Muscle of back (tissue), 11 donors: ENCODE measurements around the gene TC2N. TPM values are rescaled to one million over a fixed set of nuclear protein-coding genes. Genes with fewer than 3 reads are reported as not detected.
"Not testable (repeated sequence)": the region's sequence is repeated elsewhere in the genome, so short reads cannot be mapped to it uniquely, and the experiment has no call there.

Experiments used
- DNase-seq, 3 donors: peaks; one replicate each; pipeline versions ENCODE4 v3.0.0 to v3.0.0-alpha.2; 2013
- polyA plus RNA-seq, 10 donors: library from polyadenylated mRNA; unstranded; fragments of 120-200 nt; gene quantifications; one replicate each; pipeline ENCODE4 v1.2.1, GENCODE V29; 2013; ENCODE audit not compliant: insufficient read length in 10 of 10

The TC2N gene
- polyA plus RNA-seq, 10 donors: 1.5 to 12.5 (median 5.3) TPM

DNA sequence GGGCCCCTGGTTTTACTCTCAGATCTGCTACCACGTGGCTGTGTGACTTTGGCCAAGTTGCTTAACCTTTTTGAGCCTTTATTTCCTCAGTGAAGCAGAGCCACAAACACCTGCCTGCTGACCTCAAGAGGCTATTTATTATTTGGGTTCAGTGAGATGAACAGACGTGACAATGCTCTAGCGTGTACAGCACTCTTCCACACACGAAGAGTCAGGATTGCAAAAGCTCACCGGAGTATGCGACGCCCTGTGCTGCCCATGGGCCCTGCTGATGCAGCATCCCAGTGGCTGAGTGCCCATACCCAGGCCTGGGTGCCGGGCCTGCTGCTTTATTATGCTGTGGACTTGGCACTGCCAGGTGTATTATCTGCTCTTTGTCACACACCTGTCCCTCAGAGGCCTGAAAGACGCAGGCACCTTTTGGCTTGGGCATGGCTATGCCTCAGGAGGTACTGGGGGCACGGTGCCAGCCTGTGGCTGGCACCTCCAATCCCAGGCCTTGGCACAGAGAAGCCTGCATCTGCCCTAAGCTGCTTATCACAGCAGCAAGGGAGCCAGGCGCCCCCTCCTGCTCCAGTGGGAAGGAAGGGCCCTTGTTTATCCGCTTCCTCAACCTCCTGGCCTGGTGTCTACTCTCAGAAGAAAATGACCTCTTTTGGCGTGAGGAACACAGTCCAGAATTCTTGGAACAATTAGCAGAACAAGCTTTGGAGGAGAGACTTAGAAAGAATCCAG lies 22.3 kb upstream of the TC2N start:
- DNase-seq: no peak

DNA sequence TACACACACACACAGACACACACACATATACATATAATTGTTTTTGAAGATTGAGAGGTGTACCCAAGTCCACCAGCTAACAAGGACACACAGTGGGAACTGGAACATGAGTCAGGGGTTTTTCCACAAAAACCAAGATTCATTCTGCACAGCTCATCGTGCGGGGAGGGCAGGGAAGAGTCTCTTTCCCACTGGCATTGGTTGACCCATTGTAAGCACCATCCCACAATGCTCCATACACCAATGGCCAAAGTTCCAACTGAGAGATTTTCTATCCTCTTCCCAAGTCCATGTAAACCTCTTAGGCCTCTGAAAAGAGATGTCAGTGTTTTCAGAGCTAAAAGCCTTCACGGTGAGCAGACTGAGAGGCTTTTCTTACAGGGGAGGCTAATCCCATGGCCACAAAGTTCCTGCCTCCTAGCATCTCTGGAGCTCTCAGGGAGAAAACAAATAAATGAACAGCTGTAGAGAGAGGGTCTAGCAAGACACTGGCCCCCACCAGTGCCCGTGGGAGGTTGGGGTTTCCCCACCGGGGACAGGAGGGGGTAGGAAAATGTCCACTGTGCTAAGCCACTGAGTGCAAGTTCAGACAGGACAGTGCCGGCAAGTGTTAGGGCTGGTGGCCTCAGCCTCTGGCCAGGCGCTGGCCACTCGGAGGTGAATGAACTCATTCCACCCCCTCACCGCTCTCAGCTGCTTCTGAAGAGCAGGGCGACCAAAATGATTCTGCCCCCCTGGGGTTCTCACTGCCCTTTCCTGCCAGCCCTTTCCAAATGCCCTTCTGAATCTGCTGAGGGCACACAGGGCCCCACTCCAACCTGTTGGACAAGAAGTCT lies 21.5 kb upstream of the TC2N start:
- DNase-seq: no peak

DNA sequence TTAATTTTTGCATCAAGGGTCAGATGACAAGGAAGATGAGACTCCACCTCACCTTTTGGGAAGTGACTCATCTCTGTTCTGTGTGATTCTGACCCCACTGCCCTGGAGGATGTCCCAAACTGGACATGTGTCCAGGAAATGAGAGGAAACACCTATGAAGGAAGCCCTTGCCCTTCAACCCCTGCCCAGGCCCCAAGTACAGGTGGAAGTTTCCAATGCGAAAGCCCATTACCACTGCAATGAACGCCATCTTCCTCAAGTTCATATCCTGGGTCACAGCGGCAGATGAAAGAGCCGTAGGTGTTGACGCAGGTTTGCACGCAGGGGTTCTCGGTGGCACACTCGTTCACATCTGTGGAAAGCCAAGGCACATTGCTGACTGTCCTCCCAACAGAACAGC lies 19.6 kb upstream of the TC2N start:
- DNase-seq: no peak

DNA sequence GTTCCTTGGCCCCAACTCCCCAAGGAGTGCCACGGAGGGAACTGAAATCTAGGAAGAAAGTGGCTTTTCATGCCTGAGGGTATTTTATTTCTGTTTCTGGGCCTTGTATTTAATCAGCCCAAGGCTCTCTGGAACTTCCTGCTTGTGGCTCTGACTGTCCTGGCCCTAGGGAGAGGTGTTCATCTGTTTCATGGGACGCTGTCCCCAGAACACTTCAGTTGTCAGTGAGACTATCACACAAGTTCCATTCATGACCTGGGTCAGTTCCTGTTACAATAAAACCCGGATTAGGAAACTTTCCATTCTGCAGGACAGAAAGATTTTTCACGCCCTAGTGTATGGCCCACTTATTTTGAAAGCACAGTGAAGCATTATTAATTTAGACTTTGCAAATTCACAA lies 18.5 kb upstream of the TC2N start:
- no peak for DNase-seq

DNA sequence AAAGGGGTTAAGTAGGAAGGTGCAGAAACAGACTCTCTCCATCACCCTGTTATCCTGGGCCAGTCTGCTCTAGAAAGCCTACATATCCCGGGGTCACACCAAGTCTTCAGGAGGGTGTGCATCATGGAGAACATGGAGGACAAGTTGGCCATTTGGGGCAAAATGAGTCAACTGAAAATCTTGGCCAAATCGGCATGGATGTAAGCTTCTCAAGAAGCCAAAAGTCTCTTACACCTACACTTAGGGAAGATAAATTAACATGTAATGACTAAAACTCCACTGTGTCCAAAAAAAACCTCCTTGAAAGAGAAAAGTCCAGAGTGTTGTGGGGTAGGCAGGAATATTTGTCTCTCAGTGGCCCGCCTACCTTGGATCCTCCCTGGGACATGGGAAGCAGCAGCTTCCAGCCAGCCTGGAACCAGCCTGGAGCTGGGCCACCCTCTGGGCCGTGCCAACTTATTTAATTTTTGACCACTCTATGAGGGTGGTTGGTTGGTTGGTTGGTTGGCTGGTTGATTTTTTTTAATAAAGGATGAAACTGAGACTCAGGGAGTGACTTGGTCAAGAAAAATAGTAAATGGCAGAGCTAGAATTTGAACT lies 17.9 kb upstream of the TC2N start:
- no peak for DNase-seq

DNA sequence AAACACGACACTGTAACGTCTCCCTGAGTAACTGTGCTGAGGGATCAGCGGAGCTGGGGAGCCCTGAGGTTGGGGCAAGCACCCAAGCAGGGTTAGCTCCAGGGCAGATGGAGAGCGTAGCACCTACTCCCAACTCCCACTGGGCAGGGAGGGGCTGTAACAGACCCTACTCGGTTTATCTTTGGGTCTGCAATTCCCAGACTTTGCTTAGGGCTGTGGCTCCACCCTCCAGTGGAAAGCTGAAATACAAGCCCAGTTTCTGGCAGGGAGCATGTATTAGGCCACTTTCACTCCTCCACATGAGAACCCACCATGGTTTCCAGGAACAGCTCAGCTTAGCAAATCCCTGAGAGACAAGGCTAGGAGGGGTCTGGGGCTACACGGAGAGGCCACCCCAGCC lies 17.3 kb upstream of the TC2N start:
- DNase-seq: peak in 1 of 3 donors; percentile 74

DNA sequence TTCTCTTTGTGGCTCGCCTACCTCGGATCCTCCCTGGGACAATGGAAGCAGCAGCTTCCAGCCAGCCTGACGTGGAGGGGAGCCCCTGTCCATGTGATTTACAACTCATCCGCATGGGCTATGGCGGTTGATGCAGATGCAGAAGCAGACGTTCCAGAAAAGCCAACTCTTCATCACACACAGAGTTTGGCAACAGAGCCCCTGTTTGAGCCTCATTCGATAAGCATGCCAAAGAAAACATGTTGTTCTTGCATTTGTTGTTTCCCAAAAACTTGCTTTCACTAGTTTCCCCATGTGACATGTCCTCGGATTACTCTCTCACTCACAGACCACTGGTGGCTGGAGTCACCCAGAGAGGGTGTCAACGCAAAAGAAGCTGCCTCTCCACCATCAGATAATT lies 16.4 kb upstream of the TC2N start:
- peak in 2 of 3 donors; percentile 65 to 90 for DNase-seq

DNA sequence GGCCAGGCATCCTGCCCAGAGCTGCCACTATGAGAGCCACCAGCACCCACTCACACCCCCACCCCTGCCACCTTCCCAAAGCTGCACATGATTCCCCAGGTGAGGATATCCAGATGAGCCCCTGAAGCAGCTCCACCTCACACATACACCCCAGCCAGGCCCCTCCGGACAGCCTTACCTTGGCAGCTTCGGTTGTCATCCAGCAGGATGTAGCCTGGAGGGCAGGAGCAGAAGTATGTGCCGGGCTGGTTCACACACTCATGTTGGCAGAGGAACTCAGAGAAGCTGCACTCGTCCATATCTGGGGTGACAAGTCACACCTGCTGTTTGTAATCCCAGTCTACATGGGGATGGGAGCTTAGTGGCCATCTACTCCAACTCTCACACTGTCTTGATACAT lies 15.4 kb upstream of the TC2N start:
- no peak for DNase-seq

DNA sequence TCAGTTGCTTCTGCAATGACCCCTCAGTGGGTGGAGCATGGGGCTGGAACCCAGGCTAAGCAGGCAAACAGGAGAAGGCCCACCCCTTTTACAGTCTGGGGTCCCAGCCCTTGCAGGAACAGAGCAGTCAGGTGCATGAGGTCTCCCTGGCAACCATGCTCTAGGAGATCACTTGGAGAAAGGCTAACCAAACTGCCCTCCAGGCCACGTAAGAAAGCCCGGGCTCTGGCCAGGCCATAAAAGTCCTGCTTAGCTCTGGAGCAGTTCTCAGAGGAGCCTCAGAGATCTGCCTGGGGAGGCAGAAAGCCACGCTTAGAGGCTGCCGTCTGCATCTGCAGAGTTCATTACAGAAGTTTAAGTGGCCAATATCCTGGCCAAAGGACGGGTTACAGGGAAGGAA lies 15.0 kb upstream of the TC2N start:
- no peak for DNase-seq

DNA sequence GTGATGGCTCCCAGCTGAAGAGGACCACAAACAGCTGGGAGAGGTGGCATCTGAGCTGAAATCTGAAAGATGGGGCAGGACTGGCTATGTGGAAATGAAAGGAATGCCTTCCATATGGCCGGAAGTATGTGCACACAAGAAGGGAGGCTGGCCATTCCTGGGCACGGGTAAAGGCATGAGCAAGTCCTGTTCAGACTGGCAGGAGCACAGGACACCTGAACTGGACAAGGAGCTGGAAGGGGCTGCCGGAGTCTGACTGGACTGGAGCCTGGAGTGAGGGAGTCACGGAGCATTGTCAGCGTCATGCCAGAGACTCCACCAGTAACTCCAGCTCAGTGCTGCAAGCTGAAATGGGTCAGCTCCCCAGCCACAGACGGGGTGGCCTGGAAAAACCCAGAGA lies 11.9 kb upstream of the TC2N start:
- no peak for DNase-seq

DNA sequence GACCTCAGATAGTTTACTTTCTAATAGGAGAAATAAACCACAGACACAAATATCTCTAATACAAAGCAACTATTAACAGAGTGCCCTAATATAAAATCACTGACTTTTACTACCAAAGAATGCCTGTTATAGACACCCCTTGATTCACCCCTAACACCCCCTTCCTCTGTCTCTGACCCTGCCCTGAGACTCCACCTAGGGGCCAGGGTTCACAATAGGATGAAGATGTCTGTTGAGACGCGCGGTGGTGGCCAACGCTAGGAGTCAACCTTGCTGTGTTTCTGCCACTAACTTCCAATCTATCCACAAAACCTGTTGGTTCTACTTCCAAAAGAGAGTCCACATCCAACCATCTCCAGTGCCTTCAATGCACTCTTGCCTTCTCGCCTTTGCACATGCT lies 10.9 kb upstream of the TC2N start:
- DNase-seq: no peak

DNA sequence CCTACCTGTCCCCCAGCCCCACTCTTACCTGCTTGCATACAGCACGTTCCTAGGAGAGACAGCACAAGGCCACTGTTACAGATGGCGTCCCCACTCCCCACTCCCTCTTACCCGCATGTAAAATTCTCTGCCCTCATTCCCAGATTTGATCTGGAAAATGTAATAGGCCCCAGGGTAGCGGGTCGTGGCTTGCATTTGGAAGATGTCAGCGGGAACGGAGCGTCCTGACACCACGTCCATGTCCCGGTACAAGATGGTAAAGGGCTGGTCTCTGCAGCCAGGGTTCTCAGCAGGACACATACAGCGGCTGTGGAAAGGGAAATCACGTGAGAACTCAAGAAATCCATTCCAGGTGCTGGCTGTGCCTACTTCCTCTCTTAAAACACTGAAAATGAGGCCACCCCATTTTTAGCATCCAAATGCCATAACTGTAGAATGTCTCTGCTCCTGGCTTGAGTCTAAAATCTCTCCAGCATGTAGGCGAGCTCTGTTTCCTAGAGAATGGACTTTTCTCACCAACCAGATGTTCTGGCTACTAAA lies 10.1 kb upstream of the TC2N start:
- DNase-seq: no peak

DNA sequence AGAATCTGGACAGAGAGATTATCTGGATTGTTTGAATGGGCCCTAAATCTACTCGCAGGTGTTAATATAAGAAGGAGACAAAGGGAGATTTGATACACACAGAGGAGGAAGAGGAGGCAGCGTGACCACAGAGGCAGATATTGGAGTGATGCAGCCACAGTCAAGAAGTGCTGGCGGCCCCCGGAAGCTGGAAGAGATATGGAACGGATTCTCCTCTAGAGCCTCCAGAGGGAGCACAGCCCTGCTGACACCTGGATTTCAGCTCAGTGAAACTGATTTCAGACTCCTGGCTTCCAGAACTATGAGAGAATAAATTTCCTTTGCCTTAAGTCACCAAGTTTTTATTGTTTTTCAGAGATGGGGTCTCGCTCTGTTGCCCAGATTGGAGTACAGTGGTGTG lies 9.2 kb upstream of the TC2N start:
- DNase-seq: no peak

DNA sequence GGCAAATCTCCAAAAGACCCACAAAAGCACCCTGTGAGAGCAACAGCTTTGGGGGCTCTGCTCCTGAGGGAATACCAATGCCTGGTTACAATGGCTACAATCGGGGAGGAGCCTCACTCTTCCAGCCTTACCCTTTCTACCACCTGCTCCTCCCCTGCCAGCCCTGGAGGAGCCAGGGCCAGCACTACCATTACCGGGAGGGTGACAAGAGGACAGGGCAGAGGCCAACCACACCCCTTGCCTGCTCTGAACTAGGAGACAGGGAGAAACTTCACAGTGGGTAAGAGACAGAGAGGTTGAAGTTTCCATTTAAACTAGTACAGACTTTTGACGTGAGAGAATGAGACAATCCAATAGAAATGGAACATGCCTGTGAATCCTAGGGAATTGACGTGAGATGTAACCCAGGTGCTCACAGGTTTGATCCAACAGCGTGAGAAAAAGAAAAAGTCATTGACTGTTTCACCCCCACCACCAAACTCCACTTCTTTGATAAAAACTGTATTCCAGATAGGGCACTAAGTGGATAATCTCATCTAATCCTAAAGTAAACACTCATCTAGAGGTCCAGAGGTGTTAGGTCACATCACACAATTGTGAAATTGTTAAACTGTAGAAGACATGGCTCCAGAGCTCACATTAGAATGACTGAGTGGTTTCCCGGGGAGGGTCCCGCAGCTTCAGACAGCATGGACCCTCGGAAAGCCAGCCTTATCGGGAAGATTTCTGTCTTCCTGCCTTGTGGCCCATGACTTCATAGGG lies 8.4 kb upstream of the TC2N start:
- DNase-seq: no peak

DNA sequence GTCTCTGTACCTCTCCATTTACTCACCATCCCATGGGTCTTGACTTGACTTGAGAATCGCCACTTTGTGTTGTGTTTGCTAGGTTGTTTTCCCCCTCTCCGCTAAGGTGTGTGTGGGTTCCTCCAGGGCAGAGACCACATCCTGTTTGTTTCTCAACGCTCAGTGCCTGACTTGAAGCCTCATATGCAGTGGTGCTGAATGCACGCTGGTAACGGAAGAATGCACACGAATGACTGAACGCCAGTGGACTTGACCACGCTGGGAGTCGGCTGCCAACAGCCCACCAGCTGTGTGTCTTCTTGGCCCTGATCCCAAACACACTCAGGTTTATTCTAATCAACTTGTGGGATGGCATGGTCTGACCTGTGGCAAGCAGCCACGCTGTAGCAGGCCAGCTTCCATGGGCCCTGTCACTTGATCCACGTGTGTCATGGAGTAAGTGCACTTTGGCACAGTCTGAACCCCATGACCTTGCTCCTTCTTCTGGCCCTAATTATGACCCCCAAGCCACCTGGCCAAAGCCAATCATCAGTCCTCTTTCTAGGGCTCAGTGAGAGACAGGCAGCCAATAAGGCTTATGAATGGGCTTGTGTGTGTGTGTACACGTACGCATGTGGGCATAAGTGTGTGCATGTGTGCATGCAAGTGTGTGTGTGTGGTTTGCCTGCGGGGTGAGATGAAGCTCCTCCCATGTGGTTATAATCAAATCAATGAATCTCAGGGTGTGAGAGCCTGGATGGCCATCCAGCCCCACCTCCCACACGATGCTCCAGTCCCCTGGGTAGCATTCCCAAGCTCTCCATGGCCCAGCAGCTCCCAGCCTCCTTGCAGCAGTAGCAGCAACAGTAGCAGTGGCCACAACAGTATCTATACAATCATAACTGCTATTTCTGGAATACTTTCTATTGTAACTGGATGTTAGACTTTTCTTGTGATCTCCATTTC lies 6.4 kb upstream of the TC2N start:
- DNase-seq: no peak

DNA sequence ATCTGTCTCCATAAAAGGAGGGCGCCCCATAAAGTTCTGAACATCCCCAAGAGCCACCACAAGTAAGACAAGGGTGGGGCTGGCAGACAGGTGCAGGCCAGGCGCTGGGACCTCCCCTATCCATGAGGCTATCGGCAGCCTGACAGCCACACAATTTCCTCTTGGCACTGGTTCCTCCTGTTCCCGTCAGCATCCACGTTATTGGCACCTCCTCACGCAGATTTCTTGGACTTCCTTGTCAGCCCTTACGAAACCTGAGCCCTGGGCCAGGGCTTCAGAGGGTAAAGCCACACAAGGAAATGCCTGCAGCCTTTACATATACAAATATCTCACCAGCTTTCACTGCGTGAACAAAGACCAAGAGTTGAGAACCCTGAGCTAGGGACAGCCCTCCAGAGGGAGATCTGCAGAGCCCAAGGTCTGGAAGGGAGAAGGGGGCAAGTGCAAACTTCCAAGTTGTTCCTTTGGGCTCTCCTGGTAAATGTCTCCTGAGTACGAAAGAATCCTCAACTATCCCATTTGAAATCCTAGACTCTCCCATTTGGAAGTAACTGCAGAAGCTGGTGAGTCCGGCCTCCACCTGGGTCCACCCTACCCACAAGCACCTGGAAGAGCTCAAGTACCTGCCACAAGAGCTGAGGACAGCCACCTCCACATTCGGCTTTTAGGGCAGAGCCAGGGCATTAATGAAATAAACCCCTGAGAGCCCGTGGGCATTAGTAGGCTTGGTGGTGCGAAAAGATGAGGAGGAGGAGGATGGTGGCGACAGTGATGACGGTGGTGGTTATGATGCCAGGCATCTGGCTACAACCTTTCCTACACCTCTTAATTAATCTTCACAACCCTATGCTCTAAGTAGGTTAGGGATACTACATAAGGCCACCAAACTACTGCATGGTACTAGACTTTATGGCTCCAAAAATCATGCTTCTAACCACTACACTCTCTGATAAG lies 5.5 kb upstream of the TC2N start:
- DNase-seq: no peak

DNA sequence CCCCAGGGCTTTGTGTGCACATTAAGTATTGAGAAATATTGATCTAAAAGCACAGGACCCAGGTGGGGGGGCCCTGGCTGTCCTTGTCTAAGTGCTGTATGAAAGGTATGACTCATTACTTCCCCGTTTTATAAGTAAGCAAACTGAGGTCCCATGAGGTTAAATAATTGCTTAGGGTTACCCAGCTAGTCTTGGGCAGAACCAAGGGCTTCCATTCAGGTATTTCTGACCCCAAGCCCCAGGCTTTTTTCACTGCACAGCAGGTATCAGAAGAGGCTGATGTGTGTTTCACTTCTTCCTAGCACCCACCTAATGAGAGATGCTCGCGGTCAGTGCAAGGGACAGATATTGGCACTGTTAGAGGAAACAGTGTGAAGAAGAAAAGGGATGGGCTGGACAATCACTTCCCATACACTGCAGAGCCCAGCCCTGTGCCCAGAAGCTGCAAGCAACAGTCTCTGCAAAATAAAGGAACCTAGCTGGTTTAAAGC lies 4.7 kb upstream of the TC2N start:
- no peak for DNase-seq

DNA sequence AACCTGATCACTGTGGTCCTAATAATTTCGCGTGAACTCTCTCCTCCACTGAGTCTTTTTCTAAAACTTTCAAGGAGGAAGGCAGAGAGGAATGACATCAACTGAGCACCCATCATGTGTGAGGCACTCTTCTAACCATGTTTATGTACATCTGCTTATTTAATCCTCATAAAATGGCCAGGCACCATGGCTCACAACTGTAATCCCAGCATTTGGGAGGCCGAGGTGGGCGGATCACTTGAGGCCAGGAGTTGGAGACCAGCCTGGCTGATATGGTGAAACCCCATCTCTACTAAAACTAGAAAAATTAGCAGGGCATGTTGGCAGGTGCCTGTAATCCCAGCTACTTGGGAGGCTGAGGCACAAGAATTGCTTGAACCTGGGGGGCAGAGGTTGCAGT lies 4.1 kb upstream of the TC2N start:
- DNase-seq: not testable (repeated sequence)

DNA sequence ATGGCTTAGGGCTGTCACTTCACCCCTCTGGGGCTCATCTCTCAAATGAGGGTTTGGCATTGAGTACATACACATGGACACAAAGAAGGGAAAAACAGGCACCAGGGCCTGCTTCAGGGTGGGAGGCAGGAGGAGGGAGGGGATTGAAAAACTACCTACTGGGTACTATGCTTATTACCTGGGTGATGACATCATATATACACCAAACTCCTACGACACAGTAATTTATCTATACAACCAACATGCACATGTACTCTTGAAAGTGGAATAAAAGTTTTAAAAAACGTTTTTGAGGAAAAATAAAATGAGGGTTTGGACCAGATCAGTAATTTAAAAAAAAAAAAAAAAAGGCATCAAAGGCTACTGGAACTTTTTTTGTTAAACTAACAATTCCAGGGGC lies 3.6 kb upstream of the TC2N start:
- no peak for DNase-seq
